Measurements from ENCODE around the gene MTARC2. TPM values are rescaled to one million over a fixed set of nuclear protein-coding genes. Genes with fewer than 3 reads are reported as not detected.

Gene MTARC2
- polyA plus RNA-seq, 2 of the 4 experiments (the other 2 are of a cell fraction), result 13.5 to 18.4 TPM

DNA sequence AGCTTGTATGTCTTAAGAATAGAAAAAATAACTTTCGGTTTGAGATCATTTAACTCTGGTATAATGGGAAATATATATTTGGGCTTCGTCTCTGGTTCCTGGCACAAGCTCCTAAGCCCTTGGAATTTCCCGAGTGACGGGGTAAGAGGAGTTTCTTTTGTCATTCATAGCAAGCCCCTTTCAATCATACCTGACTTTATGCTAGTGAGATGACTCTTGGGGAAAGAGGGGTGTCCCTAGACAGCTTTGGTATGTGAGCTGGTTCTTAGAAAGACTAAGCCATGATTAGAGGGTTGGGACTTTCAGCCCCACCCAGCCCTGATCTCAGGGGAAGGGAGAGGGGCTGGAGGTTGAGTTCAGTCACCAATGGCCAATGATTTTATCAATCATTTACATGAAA, 24.7 kb downstream of the MTARC2 start:
- WGBS (ENCODE audit: missing lambda C conversion rate), result 91% methylated on average over 4 of the region's 4 CpGs
- ChIA-PET CTCF (interaction anchor here (0.7 to 1.8 kb wide), 4 partner anchors 9 to 492 kb away, joined by 3 to 9 read pairs (median 6); no protein-coding TSS in a partner anchor), POLR2A (no interaction called here)
- FAIRE-seq, result no peak
- Histone ChIP-seq H3K4me1 (no peaks in the 10 kb centered on the region), H3K4me3 (no peak overlapping the region), H3K27ac (no peak overlapping the region), H3K9me3 (no peaks in the 10 kb centered on the region), H3K4me2 (no peak overlapping the region)
- no peak for DNase-seq (ENCODE audit: low read depth in 1 of 2, low spot score in 1 of 2)
- no peak for ATAC-seq
- TF ChIP-seq HDAC2 (IDR thresholded peaks at IDR 0.05), result no peak
- TF ChIP-seq ELK1 (IDR thresholded peaks at IDR 0.05; ENCODE audit: low read depth, low read length), result no peak
- no peak for TF ChIP-seq JUNB (IDR thresholded peaks at IDR 0.05)
- TF ChIP-seq HOXA7 (CRISPR knock-in tag; IDR thresholded peaks at IDR 0.05), result no peak
- no peak for TF ChIP-seq HMGXB4 (CRISPR knock-in tag; IDR thresholded peaks at IDR 0.05; ENCODE audit: borderline replicate concordance)

DNA sequence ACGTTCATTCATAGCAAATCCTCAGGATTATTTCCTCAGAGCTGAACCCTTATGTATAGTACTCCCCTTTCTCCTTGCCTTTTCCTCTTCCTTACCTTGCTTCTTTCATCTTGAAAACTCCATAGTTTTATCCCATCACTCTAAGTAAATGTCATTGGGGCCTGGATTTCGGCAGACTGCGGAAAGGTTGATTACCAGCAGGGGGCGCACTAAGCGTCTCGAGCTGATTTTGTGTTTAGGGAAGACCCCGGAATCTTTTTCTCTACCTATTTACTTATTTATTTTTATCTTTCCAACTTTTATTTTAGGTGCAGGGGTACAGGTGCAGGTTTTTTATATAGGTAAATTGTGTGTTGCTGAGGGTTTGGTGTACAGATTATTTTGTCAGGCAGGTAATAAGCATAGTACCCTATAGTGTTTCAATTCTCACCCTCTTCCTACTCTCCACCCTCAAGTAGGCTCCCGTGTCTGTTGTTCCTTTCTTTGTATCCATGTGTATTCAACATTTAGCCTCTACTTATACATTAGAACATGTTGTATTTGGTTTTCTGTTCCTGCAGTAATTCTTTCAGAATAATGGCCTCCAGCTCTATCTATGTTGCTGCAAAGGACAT, 27.2 kb downstream of the MTARC2 start:
- DNase-seq (ENCODE audit: low read depth in 1 of 2, low spot score in 1 of 2) (peak; percentile 39 to 47), FAIRE-seq (no peak), ATAC-seq (peak in 1 of 2 experiments; percentile 46; a peak in 2 of 6 replicates)
- Histone ChIP-seq H3K4me3 (no peak overlapping the region), H3K9me3 (no peaks in the 10 kb centered on the region), H3K4me2 (no peak overlapping the region), H3K27ac (no peak overlapping the region), H3K4me1 (no peaks in the 10 kb centered on the region)
- no peak for TF ChIP-seq EHF (CRISPR knock-in tag; IDR thresholded peaks at IDR 0.05)
- TF ChIP-seq BHLHE40 (IDR thresholded peaks at IDR 0.05; ENCODE audit: low read depth, low read length), result no peak
- peak in 1 of 2 experiments; percentile 24; a peak in 2 of 5 replicates for TF ChIP-seq RAD21 (conservative IDR thresholded peaks at IDR 0.05 in 1 of 2, IDR thresholded peaks at IDR 0.05 in 1 of 2)
- TF ChIP-seq ZSCAN20 (CRISPR knock-in tag; IDR thresholded peaks at IDR 0.05), result no peak
- no peak for TF ChIP-seq CHD2 (IDR thresholded peaks at IDR 0.05; ENCODE audit: low read length, partially characterized antibody)
- TF ChIP-seq JUN (IDR thresholded peaks at IDR 0.05), result no peak
- TF ChIP-seq ELK1 (IDR thresholded peaks at IDR 0.05; ENCODE audit: low read depth, low read length), result no peak
- TF ChIP-seq HOXB13 (CRISPR knock-in tag; IDR thresholded peaks at IDR 0.05; ENCODE audit: low read depth), result no peak
- no peak for TF ChIP-seq HEYL (CRISPR knock-in tag; IDR thresholded peaks at IDR 0.05)
- no peak for TF ChIP-seq CHD4 (IDR thresholded peaks at IDR 0.05; ENCODE audit: borderline replicate concordance)
- peak; percentile 36; the same call in 2 of the 3 replicates for TF ChIP-seq SMC3 (IDR thresholded peaks at IDR 0.05)
- peak; percentile 88 for TF ChIP-seq CTCF (IDR thresholded peaks at IDR 0.05)
- TF ChIP-seq FOXS1 (CRISPR knock-in tag; IDR thresholded peaks at IDR 0.05), result no peak
- no peak for TF ChIP-seq SREBF2 (IDR thresholded peaks at IDR 0.05)
- no peak for TF ChIP-seq HOXB5 (CRISPR knock-in tag; IDR thresholded peaks at IDR 0.05)
- no peak for TF ChIP-seq NPAS2 (CRISPR knock-in tag; IDR thresholded peaks at IDR 0.05; ENCODE audit: borderline replicate concordance)
- POLR2A ChIA-PET, result no interaction called here
- CTCF ChIA-PET, result interaction anchor here (0.7 to 5.2 kb wide), 31 partner anchors 8 to 588 kb away, joined by 3 to 78 read pairs (median 6); partner anchors contain the start of genes C1orf115, MTARC1 and MTARC2
- 16% methylated on average over 8 of the region's 8 CpGs for WGBS (ENCODE audit: missing lambda C conversion rate)
